ENCODE data around the gene DGAT2. TPM values are rescaled to one million over a fixed set of nuclear protein-coding genes. Genes with fewer than 3 reads are reported as not detected.

DGAT2 gene
- total RNA-seq, 1 experiment from 2014 or later = 2.8 TPM

- H3K4me1 Mint-ChIP-seq = peaks cover 4 to 7% of the 10 kb centered on the region in 2 experiments
- Histone ChIP-seq H3T11ph (ENCODE audit: low read length) (no peak overlapping the region), H4K91ac (ENCODE audit: insufficient read length, low read depth, low read length) (no peak overlapping the region), H3K79me2 (ENCODE audit: insufficient read depth, low read length) (no peaks in the 10 kb centered on the region), H3K14ac (ENCODE audit: insufficient read depth, low read length) (no peak overlapping the region), H2AK5ac (ENCODE audit: insufficient read length, low read length) (no peak overlapping the region), H3K79me1 (ENCODE audit: insufficient read depth, low read depth, low read length, poor library complexity, severe bottlenecking) (no peaks in the 10 kb centered on the region), H3K56ac (ENCODE audit: insufficient read length, low read depth, low read length) (no peak overlapping the region), H4K5ac (ENCODE audit: insufficient read length, low read depth, low read length) (no peak overlapping the region), H3K4me1 (ENCODE audit: insufficient read depth, low read length) (no peaks in the 10 kb centered on the region), H3K27ac (ENCODE audit: insufficient read length, low read depth, low read length) (no peak overlapping the region), H3K18ac (ENCODE audit: insufficient read length, low read depth, low read length) (no peak overlapping the region), H4K20me1 (ENCODE audit: control insufficient read depth, insufficient read depth, insufficient read length) (no peaks in the 10 kb centered on the region), H2BK120ac (ENCODE audit: low read depth, low read length, poor library complexity, severe bottlenecking) (no peak overlapping the region), H2BK12ac (ENCODE audit: insufficient read length, low read depth, low read length) (no peak overlapping the region), H2BK5ac (ENCODE audit: insufficient read length, low read length) (no peak overlapping the region), H3K23me2 (ENCODE audit: insufficient read length, low read depth, low read length, poor library complexity, severe bottlenecking) (no peaks in the 10 kb centered on the region), H3K4me2 (ENCODE audit: insufficient read depth, insufficient read length, low read length) (no peak overlapping the region), H3K4ac (ENCODE audit: low read depth, low read length) (no peak overlapping the region), H2BK20ac (ENCODE audit: low read depth, low read length, poor library complexity, severe bottlenecking) (no peak overlapping the region), H3K9ac (ENCODE audit: extremely low read depth, insufficient read length, low read length) (no peak overlapping the region), H2BK15ac (ENCODE audit: low read depth, low read length) (no peak overlapping the region), H3K9me3 (ENCODE audit: control insufficient read depth, low read depth, low read length) (no peaks in the 10 kb centered on the region), H4K8ac (replicated peaks; ENCODE audit: insufficient read length, low read depth, low read length) (no peak overlapping the region), H3K27me3 (ENCODE audit: insufficient read depth, low read length) (no peaks in the 10 kb centered on the region), H2AFZ (ENCODE audit: low read length) (no peak overlapping the region), H3K23ac (ENCODE audit: insufficient read length, low read depth, low read length) (no peak overlapping the region)
- no peak overlapping the region for H3K27ac Mint-ChIP-seq
- no peak for TF ChIP-seq CTCF (conservative IDR thresholded peaks at IDR 0.05)
- peaks cover 17% of the 10 kb centered on the region for H3K27me3 Mint-ChIP-seq (ENCODE audit: low read depth)
- no peaks in the 10 kb centered on the region; a peak in 2 of 7 replicates for H3K36me3 Mint-ChIP-seq (ENCODE audit: insufficient read depth in 1 of 3, low read depth in 3 of 3)
- no peaks in the 10 kb centered on the region; a peak in 1 of 5 replicates for H3K9me3 Mint-ChIP-seq
- WGBS (ENCODE audit: extremely low coverage, insufficient read length, low lambda C conversion rate) = no CpG with 5 or more reads among the region's 3 CpGs
- no peak for DNase-seq
- no peak overlapping the region for H3K4me3 Mint-ChIP-seq
Measured at GRCh38 chr11:75780888-75781287, 12.3 kb downstream of the DGAT2 start.
